ENCODE results near the gene OR6K6. TPM values are rescaled to one million over a fixed set of nuclear protein-coding genes. Genes with fewer than 3 reads are reported as not detected.

OR6K6 gene
- not detected for total RNA-seq

GRCh38 chr1:158754420-158754819 lies at the start of gene OR6K6:
OR6K6 (plus strand) TSS chr1:158754720; CDS start chr1:158754888, 168 bp downstream.
- intact Hi-C loops (cut with micrococcal nuclease) = no loop called here
- ChIA-PET CTCF (no interaction called here), POLR2A (no interaction called here)
- Mint-ChIP-seq H3K9me3 (peaks cover 2% of the 10 kb centered on the region), H3K27me3 (peaks cover 2% of the 10 kb centered on the region), H3K4me3 (no peak within 1 kb of the TSS), H3K36me3 (no peaks in the 10 kb centered on the region), H3K4me1 (ENCODE audit: low read depth) (no peaks in the 10 kb centered on the region), H3K27ac (no peak within 1 kb of the TSS)
- no peak for DNase-seq

- Mint-ChIP-seq H3K36me3 (no peaks in the 10 kb centered on the region), H3K27ac (no peak overlapping the region), H3K4me1 (ENCODE audit: low read depth) (no peaks in the 10 kb centered on the region), H3K9me3 (no peaks in the 10 kb centered on the region), H3K27me3 (no peaks in the 10 kb centered on the region), H3K4me3 (no peak overlapping the region)
- POLR2A ChIA-PET = no interaction called here
- CTCF ChIA-PET = no interaction called here
- DNase-seq = no peak
- intact Hi-C loops (cut with micrococcal nuclease) = no loop called here
Measured at GRCh38 chr1:158706096-158706495, 48.4 kb upstream of the OR6K6 start.

- H3K4me1 Mint-ChIP-seq (ENCODE audit: low read depth) = no peaks in the 10 kb centered on the region
- H3K27me3 Mint-ChIP-seq = peaks cover 13% of the 10 kb centered on the region
- no peaks in the 10 kb centered on the region for H3K9me3 Mint-ChIP-seq
- intact Hi-C loops (cut with micrococcal nuclease) = loop anchor here (10.0 kb wide), 1 partner anchor 284 kb away; no protein-coding TSS in a partner anchor
- no peaks in the 10 kb centered on the region for H3K36me3 Mint-ChIP-seq
- ChIA-PET POLR2A (no interaction called here), CTCF (interaction anchor here (1.0 kb wide), 1 partner anchor 12 kb away, joined by 3 read pairs; no protein-coding TSS in a partner anchor)
- no peak for DNase-seq
- no peak overlapping the region for H3K4me3 Mint-ChIP-seq
- H3K27ac Mint-ChIP-seq = no peak overlapping the region
Measured at GRCh38 chr1:158711098-158711497, 43.4 kb upstream of the OR6K6 start.

GRCh38 chr1:158714754-158715153 lies 39.8 kb upstream of the OR6K6 start:
- intact Hi-C loops (cut with micrococcal nuclease) = loop anchor here (10.0 kb wide), 1 partner anchor 280 kb away; no protein-coding TSS in a partner anchor
- Mint-ChIP-seq H3K9me3 (no peaks in the 10 kb centered on the region), H3K27me3 (peaks cover 25% of the 10 kb centered on the region), H3K36me3 (no peaks in the 10 kb centered on the region), H3K4me1 (ENCODE audit: low read depth) (peaks cover 6% of the 10 kb centered on the region), H3K4me3 (no peak overlapping the region), H3K27ac (no peak overlapping the region)
- no peak for DNase-seq
- POLR2A ChIA-PET = no interaction called here
- CTCF ChIA-PET = no interaction called here

GRCh38 chr1:158716335-158716734 lies 38.2 kb upstream of the OR6K6 start:
- Mint-ChIP-seq H3K36me3 (no peaks in the 10 kb centered on the region), H3K27me3 (peaks cover 25% of the 10 kb centered on the region), H3K4me1 (ENCODE audit: low read depth) (peaks cover 6% of the 10 kb centered on the region), H3K9me3 (no peaks in the 10 kb centered on the region), H3K4me3 (no peak overlapping the region), H3K27ac (peak overlapping the region; percentile 39)
- ChIA-PET POLR2A (no interaction called here), CTCF (no interaction called here)
- intact Hi-C loops (cut with micrococcal nuclease) = loop anchor here (10.0 kb wide), 1 partner anchor 278 kb away; no protein-coding TSS in a partner anchor
- DNase-seq = no peak

- H3K9me3 Mint-ChIP-seq = no peaks in the 10 kb centered on the region
- H3K27ac Mint-ChIP-seq = no peak overlapping the region
- ChIA-PET POLR2A (no interaction called here), CTCF (no interaction called here)
- no peak overlapping the region for H3K4me3 Mint-ChIP-seq
- DNase-seq = no peak
- H3K36me3 Mint-ChIP-seq = no peaks in the 10 kb centered on the region
- H3K4me1 Mint-ChIP-seq (ENCODE audit: low read depth) = peaks cover 6% of the 10 kb centered on the region
- peaks cover 22% of the 10 kb centered on the region for H3K27me3 Mint-ChIP-seq
- intact Hi-C loops (cut with micrococcal nuclease) = loop anchor here (10.0 kb wide), 1 partner anchor 277 kb away; no protein-coding TSS in a partner anchor
Measured at GRCh38 chr1:158717344-158717743, 37.2 kb upstream of the OR6K6 start.

GRCh38 chr1:158719664-158720063 lies 34.9 kb upstream of the OR6K6 start:
- no peak for DNase-seq
- Mint-ChIP-seq H3K9me3 (no peaks in the 10 kb centered on the region), H3K27me3 (peaks cover 25% of the 10 kb centered on the region), H3K4me3 (no peak overlapping the region), H3K4me1 (ENCODE audit: low read depth) (peaks cover 6% of the 10 kb centered on the region), H3K36me3 (no peaks in the 10 kb centered on the region), H3K27ac (no peak overlapping the region)
- POLR2A ChIA-PET = no interaction called here
- CTCF ChIA-PET = no interaction called here
- intact Hi-C loops (cut with micrococcal nuclease) = loop anchor here (10.0 kb wide), 1 partner anchor 275 kb away; no protein-coding TSS in a partner anchor

GRCh38 chr1:158720620-158721019 lies 33.9 kb upstream of the OR6K6 start, which contains the start of gene OR6K3:
OR6K3 (minus strand) TSS chr1:158720720; CDS start chr1:158718115, 2,605 bp downstream.
- Mint-ChIP-seq H3K27me3 (peaks cover 27% of the 10 kb centered on the region), H3K4me3 (no peak within 1 kb of the TSS), H3K36me3 (no peaks in the 10 kb centered on the region), H3K27ac (no peak within 1 kb of the TSS), H3K4me1 (ENCODE audit: low read depth) (peaks cover 6% of the 10 kb centered on the region), H3K9me3 (no peaks in the 10 kb centered on the region)
- POLR2A ChIA-PET = no interaction called here
- CTCF ChIA-PET = no interaction called here
- DNase-seq = no peak
- intact Hi-C loops (cut with micrococcal nuclease) = no loop called here

GRCh38 chr1:158724442-158724841 lies 30.1 kb upstream of the OR6K6 start:
- intact Hi-C loops (cut with micrococcal nuclease) = no loop called here
- H3K4me1 Mint-ChIP-seq (ENCODE audit: low read depth) = no peaks in the 10 kb centered on the region
- no peak overlapping the region for H3K4me3 Mint-ChIP-seq
- DNase-seq = no peak
- peaks cover 20% of the 10 kb centered on the region for H3K27me3 Mint-ChIP-seq
- CTCF ChIA-PET = no interaction called here
- no peaks in the 10 kb centered on the region for H3K36me3 Mint-ChIP-seq
- no peaks in the 10 kb centered on the region for H3K9me3 Mint-ChIP-seq
- POLR2A ChIA-PET = no interaction called here
- no peak overlapping the region for H3K27ac Mint-ChIP-seq

GRCh38 chr1:158728510-158729225 lies 25.9 kb upstream of the OR6K6 start:
- intact Hi-C loops (cut with micrococcal nuclease) = no loop called here
- Mint-ChIP-seq H3K27ac (no peak overlapping the region), H3K4me1 (ENCODE audit: low read depth) (no peaks in the 10 kb centered on the region), H3K36me3 (no peaks in the 10 kb centered on the region), H3K27me3 (peaks cover 15% of the 10 kb centered on the region), H3K9me3 (no peaks in the 10 kb centered on the region), H3K4me3 (no peak overlapping the region)
- CTCF ChIA-PET = interaction anchor here (0.6 kb wide), 1 partner anchor 813 kb away, joined by 3 read pairs; no protein-coding TSS in a partner anchor
- POLR2A ChIA-PET = no interaction called here
- no peak for DNase-seq

GRCh38 chr1:158730453-158730852 lies 24.1 kb upstream of the OR6K6 start:
- no peaks in the 10 kb centered on the region for H3K9me3 Mint-ChIP-seq
- peaks cover 6% of the 10 kb centered on the region for H3K27me3 Mint-ChIP-seq
- H3K36me3 Mint-ChIP-seq = no peaks in the 10 kb centered on the region
- ChIA-PET POLR2A (no interaction called here), CTCF (no interaction called here)
- no peak overlapping the region for H3K27ac Mint-ChIP-seq
- no peak for DNase-seq
- no peaks in the 10 kb centered on the region for H3K4me1 Mint-ChIP-seq (ENCODE audit: low read depth)
- H3K4me3 Mint-ChIP-seq = no peak overlapping the region
- intact Hi-C loops (cut with micrococcal nuclease) = no loop called here

GRCh38 chr1:158731707-158732106 lies 22.8 kb upstream of the OR6K6 start:
- no peak overlapping the region for H3K4me3 Mint-ChIP-seq
- H3K4me1 Mint-ChIP-seq (ENCODE audit: low read depth) = no peaks in the 10 kb centered on the region
- no peak for DNase-seq
- no peaks in the 10 kb centered on the region for H3K9me3 Mint-ChIP-seq
- ChIA-PET CTCF (no interaction called here), POLR2A (no interaction called here)
- no peaks in the 10 kb centered on the region for H3K36me3 Mint-ChIP-seq
- H3K27me3 Mint-ChIP-seq = peaks cover 4% of the 10 kb centered on the region
- intact Hi-C loops (cut with micrococcal nuclease) = no loop called here
- no peak overlapping the region for H3K27ac Mint-ChIP-seq

GRCh38 chr1:158732524-158732923 lies 22.0 kb upstream of the OR6K6 start:
- Mint-ChIP-seq H3K4me3 (no peak overlapping the region), H3K36me3 (no peaks in the 10 kb centered on the region), H3K9me3 (no peaks in the 10 kb centered on the region), H3K27me3 (peaks cover 2% of the 10 kb centered on the region), H3K4me1 (ENCODE audit: low read depth) (no peaks in the 10 kb centered on the region), H3K27ac (no peak overlapping the region)
- CTCF ChIA-PET = no interaction called here
- POLR2A ChIA-PET = no interaction called here
- intact Hi-C loops (cut with micrococcal nuclease) = no loop called here
- DNase-seq = no peak
